ENCODE measurements around the gene GMPPB.

Gene GMPPB

GRCh38 chr3:49718858-49719213 is 4.9 kb downstream of the GMPPB start:
- peaks cover 14% of the 10 kb centered on the region for H3K27me3 ChIP-seq
- H3K4me1 ChIP-seq (ENCODE audit: control insufficient read depth in 1 of 2, insufficient read depth in 1 of 2, low read depth in 1 of 2, low read length in 1 of 2) = peaks cover 25 to 26% of the 10 kb centered on the region in 2 experiments
- H3K27ac ChIP-seq = no peak overlapping the region
- H3K36me3 ChIP-seq = peaks cover 55% of the 10 kb centered on the region
- peak overlapping the region; percentile 71 to 73 for H3K4me3 ChIP-seq (ENCODE audit: low read depth in 1 of 2, low read length in 1 of 2)
- no peaks in the 10 kb centered on the region for H3K9me3 ChIP-seq
- TF ChIP-seq CTCF (IDR thresholded peaks at IDR 0.05) = no peak

- H3K9me3 ChIP-seq = no peaks in the 10 kb centered on the region
- peaks cover 21 to 22% of the 10 kb centered on the region in 2 experiments for H3K4me1 ChIP-seq (ENCODE audit: control insufficient read depth in 1 of 2, insufficient read depth in 1 of 2, low read depth in 1 of 2, low read length in 1 of 2)
- no peak for TF ChIP-seq CTCF (IDR thresholded peaks at IDR 0.05)
- H3K4me3 ChIP-seq (ENCODE audit: low read depth in 1 of 2, low read length in 1 of 2) = peak overlapping the region; percentile 71 to 73
- peaks cover 14% of the 10 kb centered on the region for H3K27me3 ChIP-seq
- H3K27ac ChIP-seq = no peak overlapping the region
- H3K36me3 ChIP-seq = peaks cover 61% of the 10 kb centered on the region
These were observed 5.5 kb downstream of the GMPPB start for GRCh38 chr3:49717959-49718857.

GRCh38 chr3:49717211-49717958 is 6.4 kb downstream of the GMPPB start:
- Histone ChIP-seq H3K4me1 (ENCODE audit: control insufficient read depth in 1 of 2, insufficient read depth in 1 of 2, low read depth in 1 of 2, low read length in 1 of 2) (peaks cover 14 to 15% of the 10 kb centered on the region in 2 experiments), H3K4me3 (ENCODE audit: low read depth in 1 of 2, low read length in 1 of 2) (no peak overlapping the region), H3K36me3 (peaks cover 66% of the 10 kb centered on the region), H3K27me3 (peaks cover 14% of the 10 kb centered on the region), H3K27ac (no peak overlapping the region), H3K9me3 (no peaks in the 10 kb centered on the region)
- TF ChIP-seq CTCF (IDR thresholded peaks at IDR 0.05) = no peak

GRCh38 chr3:49716691-49717210 is 7.0 kb downstream of the GMPPB start:
- Histone ChIP-seq H3K9me3 (no peaks in the 10 kb centered on the region), H3K27me3 (peaks cover 14% of the 10 kb centered on the region), H3K4me1 (ENCODE audit: control insufficient read depth in 1 of 2, insufficient read depth in 1 of 2, low read depth in 1 of 2, low read length in 1 of 2) (peaks cover 14 to 15% of the 10 kb centered on the region in 2 experiments), H3K27ac (no peak overlapping the region), H3K36me3 (peaks cover 63% of the 10 kb centered on the region), H3K4me3 (ENCODE audit: low read depth in 1 of 2, low read length in 1 of 2) (no peak overlapping the region)
- no peak for TF ChIP-seq CTCF (IDR thresholded peaks at IDR 0.05)

GRCh38 chr3:49716169-49716568 is 7.6 kb downstream of the GMPPB start:
- Histone ChIP-seq H3K36me3 (peaks cover 63% of the 10 kb centered on the region), H3K27ac (no peak overlapping the region), H3K4me3 (ENCODE audit: low read depth in 1 of 2, low read length in 1 of 2) (no peak overlapping the region), H3K4me1 (ENCODE audit: control insufficient read depth in 1 of 2, insufficient read depth in 1 of 2, low read depth in 1 of 2, low read length in 1 of 2) (peaks cover 14 to 15% of the 10 kb centered on the region in 2 experiments), H3K27me3 (peaks cover 14% of the 10 kb centered on the region), H3K9me3 (no peaks in the 10 kb centered on the region)
- TF ChIP-seq CTCF (IDR thresholded peaks at IDR 0.05) = no peak

Measured in neutrophil (primary cell).